Measurements from ENCODE around the gene PRR7.
A peak's percentile ranks its signal among the peaks of the same experiment; 100 is the strongest.

PRR7 gene

GRCh38 chr5:177450667-177451424 is 4.2 kb downstream of the PRR7 start:
- DNase-seq = peak in 8 of 51 donors; percentile 18 to 50 (median 34)

- DNase-seq = peak in 26 of 51 donors; percentile 10 to 64 (median 46)
These were observed 6.3 kb downstream of the PRR7 start for GRCh38 chr5:177452688-177453638.

- DNase-seq = peak in 23 of 51 donors; percentile 25 to 78 (median 57)
These were observed 7.3 kb downstream of the PRR7 start for GRCh38 chr5:177453852-177454396.

- DNase-seq = peak; percentile 23 to 95 (median 80)
These were observed 7.9 kb downstream of the PRR7 start for GRCh38 chr5:177454397-177455035.

- DNase-seq = peak in 38 of 51 donors; percentile 10 to 76 (median 46)
These were observed 8.5 kb downstream of the PRR7 start for GRCh38 chr5:177455036-177455660.

- DNase-seq = peak; percentile 31 to 90 (median 73)
These were observed 9.3 kb downstream of the PRR7 start for GRCh38 chr5:177455661-177456590.

GRCh38 chr5:177456591-177456964 is 10.0 kb downstream of the PRR7 start:
- no peak for DNase-seq

GRCh38 chr5:177456976-177457851 is 10.6 kb downstream of the PRR7 start:
- peak in 47 of 51 donors; percentile 19 to 90 (median 72) for DNase-seq

- DNase-seq = no peak
These were observed 11.5 kb downstream of the PRR7 start for GRCh38 chr5:177457852-177458681.

- DNase-seq = peak in 17 of 51 donors; percentile 21 to 74 (median 39)
These were observed 12.3 kb downstream of the PRR7 start for GRCh38 chr5:177458912-177459350.

- DNase-seq = no peak
These were observed 12.7 kb downstream of the PRR7 start for GRCh38 chr5:177459357-177459756.

GRCh38 chr5:177459819-177460628 is 13.4 kb downstream of the PRR7 start:
- DNase-seq = no peak

GRCh38 chr5:177462021-177462670 is 15.5 kb downstream of the PRR7 start:
- DNase-seq = no peak

- no peak for DNase-seq
These were observed 18.4 kb downstream of the PRR7 start for GRCh38 chr5:177465044-177465443.

GRCh38 chr5:177466861-177467260 is 20.2 kb downstream of the PRR7 start:
- DNase-seq = no peak

- no peak for DNase-seq
These were observed 20.8 kb downstream of the PRR7 start for GRCh38 chr5:177467436-177467835.

All from hypothalamus (tissue), 51 donors.